NCI-H526 (cell line): Measurements from ENCODE around the gene PHF2.

Source experiments
- DNase-seq, 2 experiments: peaks; one replicate each; lab custom pipeline; 2025; lab: John Stamatoyannopoulos, UW

PHF2 gene

GRCh38 chr9:93568169-93568568 is 8.2 kb upstream of the PHF2 start:
- DNase-seq, result no peak

- DNase-seq, result no peak
Measured at GRCh38 chr9:93569621-93570174, 6.7 kb upstream of the PHF2 start.

- no peak for DNase-seq
Measured at GRCh38 chr9:93572221-93572620, 4.2 kb upstream of the PHF2 start.

GRCh38 chr9:93572636-93573515 is 3.5 kb upstream of the PHF2 start:
- no peak for DNase-seq

GRCh38 chr9:93573516-93573828 is 2.9 kb upstream of the PHF2 start:
- DNase-seq, result no peak

GRCh38 chr9:93574091-93574899 is 2.1 kb upstream of the PHF2 start:
- DNase-seq, result no peak

GRCh38 chr9:93574900-93575795 is 1.2 kb upstream of the PHF2 start:
- no peak for DNase-seq

GRCh38 chr9:93575796-93576257 is 557 bp upstream of the PHF2 start:
- DNase-seq, result peak in 1 of 2 experiments; percentile 52

GRCh38 chr9:93577078-93577974 is 942 bp downstream of the PHF2 start:
- DNase-seq, result peak in 1 of 2 experiments; percentile 38

GRCh38 chr9:93577975-93578682 is 1.7 kb downstream of the PHF2 start:
- peak in 1 of 2 experiments; percentile 10 for DNase-seq

- DNase-seq, result no peak
Measured at GRCh38 chr9:93578844-93579243, 2.5 kb downstream of the PHF2 start.

- DNase-seq, result no peak
Measured at GRCh38 chr9:93579711-93580516, 3.5 kb downstream of the PHF2 start.

- no peak for DNase-seq
Measured at GRCh38 chr9:93580654-93581380, 4.4 kb downstream of the PHF2 start.

- no peak for DNase-seq
Measured at GRCh38 chr9:93582115-93582514, 5.7 kb downstream of the PHF2 start.

GRCh38 chr9:93582550-93582949 is 6.2 kb downstream of the PHF2 start:
- no peak for DNase-seq

GRCh38 chr9:93585259-93585658 is 8.9 kb downstream of the PHF2 start:
- no peak for DNase-seq

- DNase-seq, result no peak
Measured at GRCh38 chr9:93585695-93586094, 9.3 kb downstream of the PHF2 start.

GRCh38 chr9:93586290-93587057 is 10.1 kb downstream of the PHF2 start:
- DNase-seq, result no peak
